GM18870 (cell line): Measurements from ENCODE around the gene ALPP.

Experiments used
- ATAC-seq: cut with Tn5 transposase; IDR thresholded peaks from one replicate; pipeline ENCODE4 v1.9.1; 2021; ENCODE audit warnings: moderate library complexity; ENCODE audit not compliant: unreplicated experiment

The ALPP gene

DNA sequence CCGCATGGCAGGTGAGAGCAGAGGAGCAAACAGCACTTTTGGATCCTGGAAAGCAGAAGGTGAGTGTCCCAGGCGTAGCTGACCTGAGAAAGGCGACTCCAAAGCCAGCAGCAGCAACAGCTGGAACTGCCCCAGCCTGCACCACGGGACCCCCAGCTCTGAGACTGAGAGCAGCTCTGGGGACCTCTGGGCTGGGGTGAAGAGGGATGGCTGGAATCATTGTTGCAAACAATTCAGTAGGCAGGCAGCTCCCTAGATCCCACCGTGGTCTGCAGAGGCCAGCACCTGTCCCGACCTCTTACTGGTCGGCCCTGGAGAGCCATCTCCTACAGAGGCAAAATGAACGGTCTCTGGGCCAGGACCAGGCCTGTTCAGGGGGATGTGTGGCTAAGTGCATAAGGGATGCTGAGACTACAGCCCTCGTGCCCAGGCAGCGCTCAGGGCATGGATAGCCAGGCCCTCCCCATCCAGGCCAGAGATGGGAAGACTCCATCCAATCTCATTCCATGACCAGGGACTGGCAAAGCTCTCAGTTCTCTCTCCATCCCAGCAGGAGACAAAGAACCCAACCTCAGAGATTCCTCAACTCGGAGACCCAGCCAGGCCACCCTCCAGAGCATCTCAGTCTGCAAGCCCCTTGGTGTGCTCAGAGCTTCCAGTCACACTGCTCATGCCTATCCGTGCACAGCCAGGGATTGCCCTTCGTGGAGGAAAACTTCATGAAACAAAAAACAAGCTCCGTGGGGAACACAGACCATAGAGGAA lies 38.2 kb upstream of the ALPP start:
- no peak for ATAC-seq

DNA sequence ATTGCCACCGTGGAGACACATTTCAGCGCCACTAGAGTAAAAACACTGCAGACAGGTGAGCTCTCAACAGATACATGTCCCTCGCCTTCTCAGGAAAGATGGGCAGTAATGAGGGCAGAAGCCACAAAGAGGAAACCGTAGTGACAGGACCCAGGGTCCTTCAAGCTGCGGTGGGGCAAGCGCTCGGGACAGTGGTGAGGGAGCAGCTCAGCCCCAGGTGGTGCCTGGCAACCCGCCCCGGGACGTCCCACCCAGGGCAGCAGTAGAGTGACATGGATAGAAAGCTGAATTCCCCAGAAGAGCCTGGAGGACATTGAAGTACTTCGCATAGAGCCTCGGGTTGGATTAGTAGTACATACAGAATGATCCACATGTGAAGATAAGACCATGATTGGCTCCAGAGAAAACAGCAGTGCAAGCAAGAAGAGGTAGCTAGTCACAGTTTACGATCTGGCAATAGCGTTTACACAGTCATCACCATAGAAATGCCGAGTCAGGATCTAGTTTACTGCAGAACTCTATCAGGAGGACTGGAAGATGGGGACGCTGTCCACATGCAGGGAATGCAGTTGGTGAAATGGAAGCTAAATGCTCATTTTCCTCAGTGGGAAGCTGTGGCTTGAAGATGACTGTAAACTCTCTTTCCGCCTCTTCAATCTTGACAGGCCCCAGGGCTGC lies 37.4 kb upstream of the ALPP start:
- ATAC-seq, result no peak

DNA sequence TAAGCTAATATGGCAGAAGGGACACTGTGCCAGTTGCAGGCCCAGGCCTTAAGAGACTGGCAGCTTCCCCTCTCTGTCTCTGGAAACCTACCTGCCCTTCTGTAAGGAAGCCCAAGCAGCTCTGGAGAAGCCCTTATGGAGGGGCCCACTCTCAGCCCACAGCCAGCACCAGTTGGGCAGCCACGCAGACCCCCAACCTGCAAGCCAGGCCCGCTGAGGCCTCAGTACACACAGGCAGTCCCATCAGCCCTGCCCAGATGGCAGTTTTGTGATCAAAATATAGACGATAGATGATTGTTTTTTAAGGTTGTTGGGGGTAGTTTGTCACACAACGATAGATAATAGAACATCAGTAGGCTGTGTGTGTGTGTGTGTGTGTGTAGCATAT lies 36.8 kb upstream of the ALPP start:
- no peak for ATAC-seq

DNA sequence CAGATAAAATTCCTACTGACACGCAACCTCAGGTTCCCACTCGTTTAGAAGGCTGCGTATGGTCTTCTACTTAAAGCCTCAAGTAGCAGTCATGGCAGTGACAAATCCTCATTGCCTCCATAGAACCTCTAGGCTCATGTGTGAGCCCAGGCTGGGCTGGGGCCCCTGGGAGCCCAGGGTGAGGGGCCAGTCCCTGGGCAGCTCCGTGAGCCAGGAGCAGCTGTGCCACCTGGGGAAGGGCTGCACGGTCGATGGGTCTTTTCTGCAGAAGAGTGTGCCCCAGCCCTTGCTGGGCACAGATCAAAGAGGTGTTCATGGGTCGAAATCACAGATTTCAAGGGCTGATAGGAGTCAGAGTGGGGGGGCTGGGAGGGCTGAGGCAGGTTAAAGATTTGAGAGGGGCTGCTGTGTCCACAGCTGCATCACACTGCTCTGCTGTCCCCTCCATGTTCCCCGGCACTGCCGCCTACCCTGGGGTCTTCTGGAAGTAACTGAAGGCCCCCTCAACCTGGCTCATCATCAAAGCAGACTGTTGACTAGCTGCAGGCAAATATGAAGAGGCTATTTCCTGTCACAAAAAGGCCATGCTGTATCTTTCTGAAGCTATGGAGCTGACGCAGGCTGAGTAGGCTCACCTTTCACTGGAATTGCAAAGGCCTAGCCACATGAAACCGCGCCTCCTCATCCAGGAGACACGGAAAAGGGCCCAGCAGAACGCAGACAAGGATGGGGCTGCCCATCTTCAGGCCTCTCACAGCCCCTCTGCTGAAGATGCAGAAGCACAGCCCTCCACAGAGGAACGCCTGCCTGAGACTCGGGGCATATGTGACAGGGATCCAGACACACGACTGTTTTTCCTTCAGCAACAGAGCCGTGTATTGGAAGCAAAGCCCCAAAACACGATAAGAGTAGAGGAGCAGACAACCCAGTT lies 35.7 kb upstream of the ALPP start:
- ATAC-seq, result no peak

DNA sequence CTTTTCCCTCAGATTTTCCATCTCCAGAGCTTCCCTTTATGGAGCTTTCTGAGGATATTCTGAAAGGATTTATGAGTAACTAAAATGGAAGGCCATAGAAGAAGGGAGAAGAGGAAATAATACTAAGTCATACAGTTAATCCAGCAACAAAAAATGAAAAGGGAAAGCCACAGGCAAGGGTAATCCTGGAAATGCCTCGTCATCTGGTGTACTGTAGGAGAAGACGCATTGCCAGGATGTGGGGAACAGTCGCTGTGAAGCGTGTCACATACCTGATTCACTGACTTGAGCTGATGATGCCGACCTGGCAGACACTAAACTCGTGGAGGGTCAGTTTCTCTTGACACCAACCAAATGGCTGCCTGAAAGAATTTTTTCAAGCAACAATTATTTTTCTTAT lies 34.7 kb upstream of the ALPP start:
- ATAC-seq, result no peak

DNA sequence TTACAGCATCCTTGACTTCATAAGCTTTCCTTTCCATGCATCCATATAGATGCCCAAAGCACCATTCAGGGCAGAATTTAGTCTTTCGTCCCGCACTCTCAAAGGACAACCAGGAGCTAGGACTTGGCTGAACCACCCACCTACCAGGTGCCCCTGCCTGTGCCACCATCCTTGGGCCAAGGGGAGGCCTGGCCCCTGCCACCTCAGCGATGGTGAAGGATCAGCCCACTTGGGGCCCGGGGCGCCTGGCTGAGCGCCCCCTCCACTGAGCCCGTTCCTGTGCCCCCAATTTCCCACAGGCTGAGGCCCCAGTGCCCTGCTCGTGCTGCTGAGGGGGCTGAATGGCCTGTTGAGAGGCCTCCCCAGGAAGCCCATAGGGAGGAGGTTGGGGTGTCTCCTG lies 33.3 kb upstream of the ALPP start:
- ATAC-seq, result no peak

DNA sequence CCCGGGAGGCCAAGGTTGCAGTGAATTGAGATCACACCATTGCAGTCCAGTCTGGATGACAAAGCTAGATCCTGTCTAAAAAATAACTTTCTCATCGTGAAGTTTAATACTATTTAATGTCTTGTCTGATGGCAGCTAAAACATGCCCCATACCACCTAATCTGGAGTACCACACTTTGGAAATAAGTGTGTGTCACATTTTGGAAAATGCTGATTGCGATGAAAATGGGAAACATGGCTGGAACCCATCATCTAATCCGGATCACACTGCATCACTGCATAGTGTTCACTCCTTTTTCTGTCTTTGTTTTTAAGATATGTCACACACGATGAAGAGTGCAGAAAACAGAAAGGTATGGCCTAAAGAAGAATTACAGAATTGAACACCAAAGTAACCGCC lies 31.2 kb upstream of the ALPP start:
- no peak for ATAC-seq

DNA sequence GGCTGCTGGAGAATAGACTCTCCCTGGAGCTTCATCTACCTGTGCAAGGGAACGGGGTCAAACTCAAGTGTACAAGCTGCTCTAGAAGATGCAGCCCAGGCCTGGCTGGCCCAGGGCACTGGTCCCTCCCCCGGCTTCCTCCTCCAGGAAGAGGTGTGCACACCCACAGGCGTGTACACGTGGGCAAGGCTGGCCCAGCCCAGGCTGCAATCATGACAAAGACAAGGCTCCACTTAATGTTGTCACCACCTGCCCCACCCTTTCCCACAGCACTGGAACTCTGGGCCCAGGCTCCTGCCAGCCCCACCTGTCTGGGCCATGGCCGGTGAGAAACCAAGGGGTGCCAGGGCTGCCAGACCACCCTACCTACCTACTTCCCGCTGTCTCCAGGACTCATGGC lies 29.6 kb upstream of the ALPP start:
- no peak for ATAC-seq

DNA sequence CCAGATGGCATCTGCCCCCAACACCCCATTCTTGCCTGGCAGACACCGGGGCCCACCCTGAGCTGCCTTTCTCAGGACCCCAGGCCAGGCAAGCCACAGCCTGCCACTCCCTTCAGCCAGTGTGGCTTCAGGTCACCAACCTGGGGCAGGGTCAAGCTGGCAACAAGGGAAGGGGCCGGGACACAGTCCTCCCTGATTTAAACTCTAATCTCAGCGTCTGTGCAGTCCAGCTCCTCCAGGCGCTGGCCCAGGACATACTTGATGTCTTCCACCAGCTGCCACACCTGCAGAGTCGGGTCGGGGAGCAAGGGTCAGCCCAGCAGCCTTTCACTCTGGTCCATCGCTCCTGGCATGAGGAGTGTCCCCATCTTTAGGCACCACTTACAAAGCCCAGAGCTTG lies 29.0 kb upstream of the ALPP start:
- ATAC-seq, result no peak

DNA sequence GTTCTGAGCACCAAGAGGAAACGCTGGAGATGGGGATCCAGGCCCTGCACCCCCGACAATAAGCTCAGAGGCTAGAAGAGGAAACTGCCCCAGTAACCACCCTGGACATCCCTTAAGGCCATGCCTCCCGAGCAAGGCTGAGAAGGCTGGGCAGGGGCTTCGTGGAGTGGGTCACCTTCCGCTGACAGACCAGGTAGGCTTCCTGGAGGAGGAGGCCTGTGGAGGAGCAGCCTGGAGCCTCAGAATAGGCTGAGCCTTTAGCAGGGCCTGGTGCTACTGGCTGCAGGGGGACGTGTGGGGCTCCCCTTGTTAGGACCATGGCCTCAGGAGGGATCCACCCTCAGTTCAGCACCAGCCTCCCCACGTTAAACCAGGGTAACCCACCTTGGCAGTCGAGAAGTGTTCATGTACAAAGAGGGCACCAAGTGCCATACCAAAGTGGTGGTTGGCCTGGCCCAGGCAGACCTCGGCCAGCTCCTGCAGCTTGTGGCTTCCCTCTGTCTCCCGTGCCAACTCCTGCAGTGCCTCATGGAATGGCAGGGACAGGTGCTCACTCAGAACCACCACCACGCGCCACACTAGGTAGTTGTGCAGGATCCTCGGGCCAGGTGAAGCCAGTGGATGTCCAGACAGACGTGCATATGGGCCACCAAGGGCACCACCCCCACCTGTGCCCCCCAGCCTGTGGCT lies 28.5 kb upstream of the ALPP start:
- no peak for ATAC-seq

DNA sequence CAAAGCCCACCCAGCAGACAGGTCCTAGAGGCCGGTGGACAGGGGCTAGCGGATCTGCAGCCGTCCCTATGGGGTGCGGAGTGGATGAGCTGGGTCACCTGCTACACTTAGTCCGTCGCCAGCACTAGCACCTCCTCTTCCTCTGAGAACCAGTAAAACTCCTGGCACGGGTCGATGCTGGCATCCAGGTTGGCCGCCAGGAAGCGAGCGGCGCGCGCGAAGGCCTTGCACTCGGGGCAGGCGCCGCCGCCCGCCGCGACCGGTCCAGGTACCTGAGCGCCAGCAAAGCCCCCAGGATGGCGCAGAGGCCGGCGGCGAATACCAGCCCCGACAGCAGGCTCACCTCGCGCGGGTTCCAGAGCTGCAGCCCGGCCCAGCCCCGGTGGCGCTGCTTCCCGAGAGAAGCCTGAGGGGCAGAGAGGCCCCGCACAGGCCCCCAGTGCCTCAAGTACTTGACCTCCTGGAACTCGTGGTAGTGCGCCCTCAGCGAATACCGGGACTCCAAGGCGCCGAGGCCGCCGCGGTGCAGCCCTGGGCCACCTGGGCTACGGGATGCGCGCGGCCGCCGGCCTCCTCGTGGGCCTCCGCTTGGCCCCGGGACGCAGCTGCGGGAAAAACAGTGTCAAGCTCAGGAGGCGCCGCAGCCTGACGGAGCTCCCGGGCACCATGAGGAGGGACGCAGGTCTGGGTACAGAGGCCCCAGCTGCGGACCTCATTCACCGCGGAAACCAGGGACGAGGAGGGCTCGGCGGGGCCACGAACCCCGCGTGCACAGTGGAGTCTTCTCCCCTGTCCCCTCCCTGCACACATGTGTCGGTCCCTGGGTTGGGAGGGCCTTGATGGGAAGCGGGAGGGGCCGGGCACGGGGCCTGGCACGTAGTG lies 27.5 kb upstream of the ALPP start:
- ATAC-seq, result no peak

DNA sequence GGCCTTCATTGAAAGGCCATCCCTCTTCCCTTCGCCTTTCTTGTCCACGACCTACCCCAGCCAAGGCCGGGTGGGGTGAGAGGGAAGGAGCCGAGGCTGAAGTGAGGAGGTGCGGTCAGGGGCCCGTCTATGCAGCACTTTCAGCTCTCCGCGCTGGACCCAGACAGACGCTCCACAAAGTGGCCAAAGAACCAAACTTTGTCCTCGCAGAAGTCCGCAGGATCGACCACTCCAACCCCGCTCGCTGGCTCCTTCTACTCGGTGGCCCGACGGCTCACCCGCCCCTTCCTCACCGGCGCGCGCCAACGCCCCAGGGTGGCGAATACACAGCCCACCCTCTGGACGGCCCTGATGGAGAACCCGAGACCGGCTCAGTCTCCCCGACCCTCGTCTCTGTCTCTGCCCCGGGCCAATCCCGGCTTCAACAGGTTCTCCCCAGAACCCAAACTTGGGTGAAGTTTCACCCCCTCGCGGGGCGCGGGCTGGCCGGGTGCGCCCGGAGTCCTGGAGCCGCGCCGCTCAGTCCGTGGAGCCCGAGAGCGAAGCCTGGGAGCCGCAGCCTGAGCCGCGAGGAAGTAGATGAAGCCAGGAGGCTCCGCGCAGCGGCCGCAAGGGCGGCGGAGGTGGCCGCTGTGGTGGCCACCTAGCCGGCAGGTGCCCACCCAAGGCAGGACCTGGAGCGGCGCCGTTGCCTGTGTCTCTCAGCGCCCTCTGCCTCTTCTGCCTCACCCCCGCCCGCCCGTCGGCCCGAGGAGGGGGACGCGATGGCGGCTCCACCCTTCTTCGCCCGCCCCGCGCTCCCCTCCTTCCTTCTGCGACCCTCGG lies 26.7 kb upstream of the ALPP start:
- ATAC-seq, result no peak

DNA sequence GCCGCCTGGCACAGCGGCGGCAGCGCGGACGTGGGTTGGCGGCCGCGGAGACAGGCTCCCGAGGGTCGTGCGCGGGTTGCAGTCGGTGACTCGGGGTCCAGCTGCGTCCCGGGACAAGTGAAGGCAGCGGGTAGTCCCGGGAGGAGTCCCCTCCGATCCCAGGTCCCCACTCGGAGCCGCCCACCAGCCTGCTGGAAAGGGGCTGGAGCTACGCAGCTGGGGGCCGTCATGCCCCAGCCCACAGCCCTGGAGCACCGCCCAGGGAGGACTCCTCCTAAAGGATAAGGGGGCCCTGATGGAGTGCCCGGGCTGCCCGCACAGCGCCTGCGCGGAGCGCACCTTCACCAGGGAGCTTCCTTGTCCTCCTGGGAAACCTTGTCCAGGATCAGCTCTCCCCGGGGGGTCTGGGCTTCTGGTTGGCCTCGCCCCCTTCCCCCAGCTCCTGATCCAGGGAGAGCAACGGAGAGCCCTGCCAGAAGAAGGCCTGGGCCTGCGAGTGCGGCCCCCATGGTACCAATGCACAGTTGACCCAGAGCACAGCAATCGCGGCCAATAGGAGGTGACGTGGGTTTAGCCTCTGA lies 25.9 kb upstream of the ALPP start:
- ATAC-seq, result no peak

DNA sequence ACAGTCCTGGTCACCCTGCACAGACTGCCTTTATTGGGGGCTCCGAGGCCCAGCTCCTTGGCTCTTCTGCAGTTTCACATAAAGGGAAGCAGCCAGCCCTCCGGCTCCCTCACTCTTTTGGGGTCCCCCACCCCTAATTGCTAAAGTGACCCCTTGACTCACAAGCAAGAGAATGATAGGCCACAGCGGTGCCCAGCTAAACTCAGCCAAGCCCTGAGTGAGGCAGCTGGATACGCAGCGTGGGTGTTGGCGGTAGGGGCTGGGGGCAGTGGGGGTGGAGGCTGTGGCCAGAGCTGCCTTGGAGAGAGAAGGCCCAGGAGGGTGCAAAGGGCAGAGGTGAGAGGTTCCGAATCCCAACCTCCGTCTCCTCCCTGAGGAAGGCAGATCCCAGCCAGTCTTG lies 25.5 kb upstream of the ALPP start:
- ATAC-seq, result no peak

DNA sequence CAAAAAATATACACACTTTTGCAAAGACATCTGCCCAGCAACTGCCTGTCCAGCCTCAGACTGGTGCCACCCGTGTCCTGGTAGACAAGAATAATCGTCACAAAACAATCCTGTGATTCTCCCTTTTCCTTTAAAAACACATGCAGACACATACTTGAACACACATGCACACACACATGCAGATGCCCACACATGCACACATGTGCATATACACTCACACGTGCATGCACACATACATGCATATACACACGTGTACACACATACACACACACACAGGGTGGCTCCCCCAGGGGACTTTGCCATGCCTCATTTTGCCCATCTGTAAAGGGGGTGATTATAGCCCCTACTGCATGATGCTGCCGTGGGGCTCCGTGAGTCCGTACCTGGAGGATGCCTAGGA lies 24.9 kb upstream of the ALPP start:
- ATAC-seq, result no peak

DNA sequence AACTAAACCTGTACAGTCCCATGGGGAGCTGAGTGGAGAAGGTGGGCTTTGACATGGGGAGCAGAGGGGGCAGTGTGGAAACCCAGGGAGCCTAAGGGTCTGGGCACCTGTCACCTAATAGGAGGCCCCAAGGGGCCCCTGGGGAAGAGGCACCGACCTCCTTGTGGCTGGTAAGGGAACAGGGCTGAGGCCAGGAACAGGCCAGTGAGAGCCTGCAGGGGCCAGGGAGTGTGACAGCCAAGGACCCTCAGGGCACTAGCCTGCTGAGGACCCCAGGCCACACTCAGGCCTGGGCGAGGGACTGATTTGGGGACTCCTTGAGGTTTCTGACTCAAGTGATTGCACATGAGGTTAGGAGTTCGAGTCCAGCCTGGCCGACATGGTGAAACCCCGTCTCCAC lies 24.5 kb upstream of the ALPP start:
- no peak for ATAC-seq

DNA sequence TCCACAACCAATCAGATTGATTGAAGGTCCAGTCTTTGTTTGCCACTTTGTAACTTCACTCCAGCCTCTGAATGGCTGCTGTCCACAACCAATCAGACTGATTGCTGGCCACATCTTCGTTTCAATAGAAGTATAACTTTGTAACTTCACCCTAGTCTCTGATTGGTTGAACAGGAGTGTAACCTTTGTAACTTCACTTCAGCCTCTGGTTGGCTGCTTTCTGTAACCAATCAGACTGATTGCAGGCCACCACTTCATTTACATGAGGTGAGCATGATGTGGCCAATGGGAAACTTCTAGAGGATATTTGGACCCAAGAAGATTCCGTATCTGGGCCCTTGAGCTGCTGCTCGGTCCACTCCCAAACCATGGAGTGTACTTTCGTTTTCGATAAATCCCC lies 16.9 kb upstream of the ALPP start:
- ATAC-seq, result no peak

DNA sequence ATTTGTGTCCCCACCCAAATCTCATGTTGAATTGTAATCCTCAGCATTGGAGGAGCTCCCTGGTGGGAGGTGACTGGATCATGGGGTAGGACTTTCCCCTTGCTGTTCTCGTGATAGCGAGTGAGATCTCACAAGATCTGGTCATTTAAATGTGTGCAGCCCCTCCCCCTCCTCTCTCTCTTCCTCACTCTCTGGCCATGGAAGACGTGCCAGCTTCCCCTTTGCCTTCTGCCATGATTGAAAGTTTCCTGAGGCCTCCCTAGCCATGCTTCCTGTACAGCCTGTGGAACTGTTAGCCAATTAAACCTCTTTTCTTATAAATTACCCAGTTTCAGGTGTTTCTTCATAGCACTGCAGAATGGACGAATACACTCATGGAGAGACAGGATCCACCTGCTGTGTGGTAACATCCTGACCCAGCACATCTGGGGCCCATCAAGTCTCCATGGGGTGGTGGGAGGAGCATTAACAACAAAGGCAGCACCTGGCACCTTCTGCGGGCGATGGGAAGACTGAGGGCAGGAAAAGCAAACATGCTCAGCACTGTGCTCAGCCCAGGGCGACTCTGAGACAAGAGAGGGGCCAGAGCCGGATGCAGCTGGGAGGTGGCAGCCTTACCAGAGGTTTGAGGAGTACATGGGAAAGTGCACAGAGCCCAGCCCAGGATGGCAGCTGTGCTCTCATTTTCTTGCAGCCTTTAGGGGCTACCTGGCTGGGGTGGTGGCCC lies 16.2 kb upstream of the ALPP start:
- ATAC-seq, result no peak
